Stimulated activated CD4-positive, alpha-beta T cell treated with anti-CD3 and anti-CD28 coated beads, Interleukin-1b, Interleukin-23, amount 100 ng/mL, for 48 hours (primary cell): Measurements from ENCODE around the gene POLR1A.
A peak's percentile ranks its signal among the peaks of the same experiment; 100 is the strongest.

Source experiments
- DNase-seq: peaks from one replicate; pipeline ENCODE4 v3.0.0-alpha.2; 2020

POLR1A gene

DNA sequence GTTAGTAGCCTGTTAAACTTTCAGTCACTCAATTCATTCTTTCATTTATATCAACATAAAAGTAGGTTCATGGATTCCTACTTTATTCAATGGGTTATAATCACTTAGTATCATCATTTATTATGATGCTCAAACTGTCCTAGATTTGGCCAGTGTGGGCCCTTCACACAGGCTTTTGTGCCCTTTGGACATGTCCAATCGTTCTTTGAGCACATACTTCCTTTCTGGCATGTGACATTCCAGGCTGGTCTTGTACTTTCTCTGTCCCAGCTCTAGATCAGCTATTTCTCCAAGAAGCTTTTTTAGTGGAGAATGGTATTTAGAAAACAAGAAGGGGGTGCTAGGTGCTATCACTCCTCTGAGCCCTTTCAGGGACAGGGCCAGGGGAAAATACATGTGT, 11.5 kb downstream of the POLR1A start:
- no peak for DNase-seq

- no peak for DNase-seq
These were observed 17.5 kb downstream of the POLR1A start for GRCh38 chr2:86087936-86088850.

- DNase-seq, result no peak
These were observed 22.9 kb downstream of the POLR1A start for GRCh38 chr2:86082756-86083155.

DNA sequence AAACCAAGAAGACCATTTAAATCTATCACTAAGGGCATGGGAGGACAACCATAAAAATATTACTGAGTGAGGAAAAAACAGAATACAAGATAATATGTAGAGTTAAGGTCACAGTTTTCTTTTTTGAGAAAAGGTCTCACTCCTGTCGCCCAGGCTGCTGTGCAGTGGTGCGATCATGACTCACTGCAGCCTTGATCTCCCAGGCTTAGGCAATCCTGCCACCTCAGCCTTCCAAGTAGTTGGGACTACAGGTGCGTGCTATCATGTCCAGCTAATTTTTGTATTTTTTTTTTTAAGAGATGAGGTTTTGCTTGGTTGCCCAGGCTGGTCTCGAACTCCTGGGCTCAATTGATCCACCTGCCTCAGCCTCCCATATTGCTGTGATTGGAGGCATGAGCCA, 24.0 kb downstream of the POLR1A start:
- DNase-seq, result no peak

GRCh38 chr2:86079981-86080911, 25.4 kb downstream of the POLR1A start:
- DNase-seq, result peak; percentile 72

GRCh38 chr2:86078774-86079545, 26.7 kb downstream of the POLR1A start:
- no peak for DNase-seq

GRCh38 chr2:86075886-86076285, 29.8 kb downstream of the POLR1A start:
- DNase-seq, result no peak

DNA sequence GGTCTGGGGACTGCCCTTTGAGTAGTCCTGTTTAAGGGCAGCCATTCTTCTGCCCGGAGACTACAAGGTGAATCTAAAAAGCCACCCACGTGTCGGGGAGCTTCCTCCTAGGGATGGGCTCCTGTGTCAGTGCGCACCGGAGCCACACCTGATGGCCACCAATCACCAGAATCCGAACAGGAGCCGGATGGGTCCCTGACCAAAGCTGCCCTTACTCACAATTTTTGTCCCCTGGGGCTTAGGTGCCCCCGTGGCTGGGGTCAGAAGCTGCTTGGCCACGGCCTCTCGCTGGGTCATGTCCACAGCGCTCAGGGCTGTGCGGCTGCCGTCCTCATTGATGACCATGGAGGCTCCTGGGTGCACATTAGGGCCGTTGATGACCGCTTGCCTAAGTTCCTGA, 30.9 kb downstream of the POLR1A start:
- no peak for DNase-seq

- no peak for DNase-seq
These were observed 31.4 kb downstream of the POLR1A start for GRCh38 chr2:86074256-86074655.

- no peak for DNase-seq
These were observed 32.5 kb downstream of the POLR1A start for GRCh38 chr2:86073225-86073624.

GRCh38 chr2:86072271-86072858, 33.3 kb downstream of the POLR1A start:
- DNase-seq, result no peak

DNA sequence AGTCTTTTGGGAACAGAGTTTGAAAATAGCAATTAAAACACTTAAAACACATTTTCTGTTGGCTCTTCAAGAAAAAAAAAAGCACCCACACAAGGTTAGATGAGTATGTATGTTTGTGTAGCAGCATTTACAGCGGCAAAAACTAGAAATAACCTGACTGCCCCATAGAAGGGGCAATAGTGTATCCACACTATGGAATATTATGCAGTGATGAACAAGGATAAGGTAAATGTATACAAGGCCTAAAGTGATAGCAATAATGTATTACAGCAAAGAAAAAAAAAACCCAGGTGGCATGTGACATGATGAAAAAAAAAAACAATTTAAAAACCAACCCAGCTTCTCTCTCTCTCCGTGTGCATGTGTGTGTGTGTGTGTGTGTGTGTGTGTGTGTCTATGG, 34.8 kb downstream of the POLR1A start:
- DNase-seq, result no peak

- DNase-seq, result no peak
These were observed 35.8 kb downstream of the POLR1A start for GRCh38 chr2:86069783-86070339.

GRCh38 chr2:86069091-86069685, 36.5 kb downstream of the POLR1A start:
- DNase-seq, result no peak

DNA sequence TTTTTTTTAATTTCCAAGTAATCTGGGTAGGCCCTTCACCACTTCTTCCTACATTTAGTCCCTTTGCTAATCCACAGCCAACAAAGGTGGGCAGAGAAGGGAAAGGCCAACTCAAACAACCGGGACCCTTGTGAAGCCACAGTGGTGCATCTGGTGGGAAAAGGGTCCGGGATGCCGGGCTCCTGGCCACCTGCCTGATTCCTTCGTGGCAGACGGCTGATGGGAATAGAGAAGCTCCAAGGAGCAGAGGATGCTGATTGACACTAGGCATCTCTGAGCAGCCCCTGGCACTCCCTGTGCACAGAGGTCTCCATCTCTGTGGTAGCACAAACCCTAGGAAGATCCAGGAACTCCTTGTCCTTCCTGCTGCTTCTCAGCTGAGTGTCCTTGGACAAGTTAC, 37.0 kb downstream of the POLR1A start:
- DNase-seq, result no peak

GRCh38 chr2:86068136-86068588, 37.5 kb downstream of the POLR1A start:
- DNase-seq, result peak; percentile 54

GRCh38 chr2:86066915-86067314, 38.8 kb downstream of the POLR1A start:
- DNase-seq, result no peak

- DNase-seq, result no peak
These were observed 39.6 kb downstream of the POLR1A start for GRCh38 chr2:86066007-86066578.

DNA sequence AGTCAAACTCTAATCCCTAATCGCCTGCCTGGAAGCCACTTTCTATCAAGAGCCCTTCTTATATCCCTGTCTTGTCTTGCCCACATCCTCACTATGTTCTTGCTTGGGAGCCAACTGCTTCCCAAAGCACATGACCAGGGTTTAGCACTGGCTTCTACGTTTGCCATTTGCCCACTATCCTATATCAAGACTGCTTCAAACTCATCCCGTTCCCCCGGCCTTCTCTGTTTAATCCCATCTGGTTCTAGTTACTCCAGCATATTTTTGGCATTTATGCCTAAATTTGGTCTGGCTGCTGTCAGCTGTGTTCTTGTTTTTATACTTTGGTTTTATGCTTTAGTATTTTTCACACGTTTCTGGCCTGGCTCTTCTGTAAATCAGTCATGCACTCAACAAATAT, 40.2 kb downstream of the POLR1A start:
- DNase-seq, result no peak

DNA sequence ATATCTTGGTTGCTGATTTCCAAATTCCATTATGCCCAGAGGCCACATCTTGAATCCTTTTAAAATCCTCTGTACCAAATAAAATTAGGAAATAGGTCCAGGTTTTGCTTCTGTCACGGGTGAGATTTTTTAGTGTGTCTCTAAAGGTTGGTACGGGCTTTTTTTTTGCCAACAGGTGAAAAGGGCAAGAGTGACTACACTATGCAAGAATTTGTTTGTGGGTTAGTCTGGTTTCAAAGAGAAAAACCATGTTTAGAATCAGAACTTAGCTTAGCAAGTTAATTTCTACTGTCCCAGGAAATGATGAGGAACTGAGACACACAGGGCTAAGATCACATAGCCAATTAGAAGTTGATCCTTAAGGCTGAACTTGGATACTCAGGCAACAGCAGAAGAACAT, 41.7 kb downstream of the POLR1A start:
- DNase-seq, result no peak

DNA sequence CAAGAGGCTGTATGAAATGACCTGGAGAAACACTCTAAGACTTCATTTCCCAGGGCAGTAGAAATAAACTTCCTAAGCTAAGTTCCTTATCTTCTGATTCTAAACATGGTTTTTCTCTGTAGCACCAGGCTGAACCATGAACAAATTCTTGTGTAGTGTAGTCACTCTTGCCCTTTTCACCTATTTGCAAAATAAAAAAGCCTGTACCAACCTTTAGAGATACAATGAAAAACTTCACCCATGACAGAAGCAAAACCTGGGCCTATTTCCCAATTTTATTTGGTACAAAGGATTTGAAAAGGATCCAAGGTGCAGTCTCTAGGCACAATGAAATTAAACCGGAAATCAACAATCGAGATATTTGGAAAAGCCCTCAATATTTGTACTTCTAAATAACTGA, 43.6 kb downstream of the POLR1A start:
- DNase-seq, result no peak
